Activated T-helper 2 cell treated with anti-CD3 and anti-CD28 coated beads, Interferon-gamma antibody, Interleukin-2, Interleukin-4, amounts not matched to agents 10 μg/mL and 5 μg/mL and 100 μg/mL, durations not matched to agents 14 hours and 24 hours and 36 hours (primary cell): ENCODE measurements around the gene ITPKB. TPM values are rescaled to one million over a fixed set of nuclear protein-coding genes. Genes with fewer than 3 reads are reported as not detected.
"Not testable (repeated sequence)": the region's sequence is repeated elsewhere in the genome, so short reads cannot be mapped to it uniquely, and the experiment has no call there.

Source experiments
- DNase-seq: peaks from one replicate; pipeline ENCODE4 v3.0.0; 2021; ENCODE audit warnings: low spot score
- H3K27ac Mint-ChIP-seq: one replicate; pipeline ENCODE4 v1.8.0; 2021; ENCODE audit warnings: mixed read lengths
- H3K27me3 Mint-ChIP-seq: one replicate; pipeline ENCODE4 v1.8.0; 2021; ENCODE audit warnings: low read depth, mixed read lengths
- H3K36me3 Mint-ChIP-seq: one replicate; pipeline ENCODE4 v1.8.0; 2021; ENCODE audit warnings: low read depth, mixed read lengths
- H3K4me1 Mint-ChIP-seq: one replicate; pipeline ENCODE4 v1.8.0; 2021; ENCODE audit warnings: low read depth, mixed read lengths
- H3K4me3 Mint-ChIP-seq: one replicate; pipeline ENCODE4 v1.8.0; 2021; ENCODE audit warnings: low read depth, mild to moderate bottlenecking, moderate library complexity, mixed read lengths
- H3K9me3 Mint-ChIP-seq: one replicate; pipeline ENCODE4 v1.8.0; 2021; ENCODE audit warnings: mixed read lengths
- intact Hi-C: fragments of 100-400 bp; cut with micrococcal nuclease; formaldehyde crosslinking; loops from one replicate; pipeline ENCODE4 v1.15.1; 2023
- total RNA-seq: library from RNA; stranded (reverse); gene quantifications from 2 replicates; pipeline ENCODE4 v1.2.3, GENCODE V29; 2022

The ITPKB gene
- total RNA-seq, 1 donor from 2014 or later, result 27.6 TPM

DNA sequence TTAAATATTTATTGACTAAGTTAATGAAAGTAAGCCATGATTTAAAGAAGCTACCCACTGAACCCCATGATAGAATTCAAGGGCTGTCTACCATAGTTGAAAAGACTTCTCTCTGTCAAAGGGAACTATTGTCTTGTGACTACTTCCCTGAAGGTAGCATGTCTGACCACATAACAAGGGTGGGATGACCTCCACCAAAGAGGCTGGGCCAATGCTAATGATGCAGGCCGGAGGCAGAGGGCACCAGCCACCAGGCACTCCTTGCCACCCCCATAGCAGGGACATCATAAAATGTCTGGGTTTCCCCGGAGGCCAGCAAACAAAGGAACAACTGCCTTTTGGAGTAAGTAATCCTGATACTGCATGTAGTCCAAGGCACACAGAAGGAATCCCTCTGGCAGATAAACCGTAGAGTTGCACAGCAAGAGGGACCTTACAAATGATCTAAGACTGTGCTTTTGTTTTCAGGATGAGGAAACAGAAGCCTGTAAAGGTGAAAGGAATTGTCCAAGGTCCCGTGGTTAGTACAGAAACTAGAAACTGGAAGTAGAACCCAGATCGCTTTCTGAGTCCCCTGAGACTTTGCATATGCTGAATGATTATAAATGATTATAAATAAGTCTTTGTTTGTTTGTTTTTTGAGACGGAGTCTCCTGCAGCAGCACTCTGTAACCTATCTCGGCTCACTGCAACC, 33.5 kb upstream of the ITPKB start:
- no peak overlapping the region for H3K4me3 Mint-ChIP-seq

DNA sequence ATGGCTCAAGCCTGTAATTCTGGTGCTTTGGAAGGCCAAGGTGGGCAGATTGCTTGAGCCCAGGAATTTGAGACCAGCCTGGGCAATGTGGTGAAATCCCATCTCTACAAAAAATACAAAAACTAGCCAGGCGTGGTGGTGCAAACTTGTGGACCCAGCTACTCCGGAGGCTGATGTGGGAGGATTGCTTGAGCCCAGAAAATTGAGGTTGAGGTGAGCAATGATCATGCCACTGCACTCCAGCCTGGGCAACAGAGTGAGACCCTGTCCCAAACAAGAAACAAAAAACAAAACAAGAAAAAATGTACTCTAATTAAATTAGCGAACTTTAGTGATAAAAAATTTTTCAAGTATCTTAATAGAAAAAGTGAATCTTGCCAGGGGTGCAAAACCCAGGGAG, 28.1 kb upstream of the ITPKB start:
- H3K4me3 Mint-ChIP-seq, DNase-seq, H3K27ac Mint-ChIP-seq, intact Hi-C loops, H3K9me3 Mint-ChIP-seq, H3K36me3 Mint-ChIP-seq: not testable (repeated sequence)
- H3K27me3 Mint-ChIP-seq, result peaks cover 15% of the 10 kb centered on the region
- peaks cover 19% of the 10 kb centered on the region for H3K4me1 Mint-ChIP-seq

More for the DNA sequence above, 33.5 kb upstream of the ITPKB start:
- Mint-ChIP-seq H3K36me3 (no peaks in the 10 kb centered on the region), H3K27me3 (peaks cover 10% of the 10 kb centered on the region), H3K9me3 (no peaks in the 10 kb centered on the region), H3K27ac (no peak overlapping the region), H3K4me1 (no peaks in the 10 kb centered on the region)
- DNase-seq, result no peak
- intact Hi-C loops, result no loop called here

- no peak overlapping the region for H3K4me3 Mint-ChIP-seq
- peaks cover 15% of the 10 kb centered on the region for H3K27me3 Mint-ChIP-seq
- H3K9me3 Mint-ChIP-seq, result no peaks in the 10 kb centered on the region
- H3K4me1 Mint-ChIP-seq, result peaks cover 21% of the 10 kb centered on the region
- intact Hi-C loops, result no loop called here
- H3K36me3 Mint-ChIP-seq, result no peaks in the 10 kb centered on the region
- H3K27ac Mint-ChIP-seq, result no peak overlapping the region
- no peak for DNase-seq
These were observed 27.5 kb upstream of the ITPKB start for GRCh38 chr1:226766565-226766964.

- Mint-ChIP-seq H3K36me3 (no peaks in the 10 kb centered on the region), H3K4me3 (no peak overlapping the region), H3K27ac (peak overlapping the region; percentile 6), H3K4me1 (peaks cover 24% of the 10 kb centered on the region), H3K27me3 (peaks cover 7% of the 10 kb centered on the region), H3K9me3 (no peaks in the 10 kb centered on the region)
- DNase-seq, result no peak
- intact Hi-C loops, result loop anchor here (5.0 kb wide), 1 partner anchor 33 kb away; no protein-coding TSS in a partner anchor
These were observed 25.5 kb upstream of the ITPKB start for GRCh38 chr1:226764533-226764932.

- Mint-ChIP-seq H3K4me1 (peaks cover 24% of the 10 kb centered on the region), H3K27ac (no peak overlapping the region), H3K36me3 (no peaks in the 10 kb centered on the region), H3K9me3 (no peaks in the 10 kb centered on the region), H3K4me3 (no peak overlapping the region), H3K27me3 (peaks cover 5% of the 10 kb centered on the region)
- DNase-seq, result no peak
- intact Hi-C loops, result loop anchor here (5.0 kb wide), 1 partner anchor 33 kb away; no protein-coding TSS in a partner anchor
These were observed 24.8 kb upstream of the ITPKB start for GRCh38 chr1:226763905-226764264.

- Mint-ChIP-seq H3K9me3 (no peaks in the 10 kb centered on the region), H3K27ac (no peak overlapping the region), H3K4me1 (peaks cover 24% of the 10 kb centered on the region), H3K4me3 (no peak overlapping the region), H3K36me3 (no peaks in the 10 kb centered on the region), H3K27me3 (peaks cover 5% of the 10 kb centered on the region)
- intact Hi-C loops, result loop anchor here (5.0 kb wide), 1 partner anchor 34 kb away; no protein-coding TSS in a partner anchor
- no peak for DNase-seq
These were observed 24.2 kb upstream of the ITPKB start for GRCh38 chr1:226762988-226763904.

DNA sequence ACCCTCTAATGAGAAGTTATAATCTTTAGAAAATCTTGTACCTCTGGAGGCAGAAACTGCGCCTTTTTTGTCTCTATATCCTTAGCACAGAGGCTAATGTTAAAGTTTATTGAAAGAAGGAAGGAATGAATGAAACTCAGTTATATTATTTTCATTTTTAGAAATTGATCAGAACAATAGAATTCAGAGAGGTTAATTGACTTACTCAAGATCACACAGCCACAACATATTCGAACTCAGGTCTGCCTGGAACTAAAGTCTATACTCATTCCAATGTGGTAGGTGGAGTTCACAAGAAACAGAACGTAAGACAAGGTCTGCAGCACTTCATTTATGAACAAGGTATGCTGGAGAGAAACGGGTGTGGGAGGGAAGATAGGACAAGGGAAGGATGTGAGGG, 23.0 kb upstream of the ITPKB start:
- no peak for DNase-seq
- peaks cover 5% of the 10 kb centered on the region for H3K27me3 Mint-ChIP-seq
- peaks cover 24% of the 10 kb centered on the region for H3K4me1 Mint-ChIP-seq
- no peak overlapping the region for H3K27ac Mint-ChIP-seq
- H3K9me3 Mint-ChIP-seq, result no peaks in the 10 kb centered on the region
- H3K4me3 Mint-ChIP-seq, result no peak overlapping the region
- intact Hi-C loops, result loop anchor here (5.0 kb wide), 1 partner anchor 35 kb away; no protein-coding TSS in a partner anchor
- H3K36me3 Mint-ChIP-seq, result no peaks in the 10 kb centered on the region

DNA sequence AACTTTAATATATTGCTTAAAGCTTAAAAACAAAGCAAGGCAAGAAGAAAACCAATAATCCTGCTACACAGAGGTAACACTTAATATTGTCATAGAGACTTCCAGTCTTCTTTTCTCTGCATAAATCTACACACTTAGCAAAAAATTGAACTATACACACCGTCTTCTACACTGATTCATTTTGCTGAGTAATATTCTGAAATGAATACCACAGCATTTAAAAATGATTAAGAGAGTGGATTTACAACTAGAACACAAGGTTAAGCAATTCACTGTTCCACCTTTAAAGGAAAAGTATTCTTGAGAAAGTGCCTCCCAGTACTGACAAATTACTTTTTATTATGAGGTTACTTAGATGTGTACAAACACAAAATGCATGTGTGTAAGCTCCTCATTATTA, 22.2 kb upstream of the ITPKB start:
- DNase-seq, result no peak
- Mint-ChIP-seq H3K27me3 (peaks cover 2% of the 10 kb centered on the region), H3K27ac (no peak overlapping the region), H3K4me3 (no peak overlapping the region), H3K36me3 (no peaks in the 10 kb centered on the region), H3K4me1 (peaks cover 24% of the 10 kb centered on the region), H3K9me3 (no peaks in the 10 kb centered on the region)
- intact Hi-C loops, result loop anchor here (5.0 kb wide), 1 partner anchor 36 kb away; no protein-coding TSS in a partner anchor

GRCh38 chr1:226754793-226755533, 15.9 kb upstream of the ITPKB start:
- Mint-ChIP-seq H3K27me3 (peaks cover 2% of the 10 kb centered on the region), H3K36me3 (no peaks in the 10 kb centered on the region), H3K4me1 (peaks cover 14% of the 10 kb centered on the region), H3K27ac (no peak overlapping the region), H3K4me3 (no peak overlapping the region), H3K9me3 (no peaks in the 10 kb centered on the region)
- intact Hi-C loops, result no loop called here
- no peak for DNase-seq

DNA sequence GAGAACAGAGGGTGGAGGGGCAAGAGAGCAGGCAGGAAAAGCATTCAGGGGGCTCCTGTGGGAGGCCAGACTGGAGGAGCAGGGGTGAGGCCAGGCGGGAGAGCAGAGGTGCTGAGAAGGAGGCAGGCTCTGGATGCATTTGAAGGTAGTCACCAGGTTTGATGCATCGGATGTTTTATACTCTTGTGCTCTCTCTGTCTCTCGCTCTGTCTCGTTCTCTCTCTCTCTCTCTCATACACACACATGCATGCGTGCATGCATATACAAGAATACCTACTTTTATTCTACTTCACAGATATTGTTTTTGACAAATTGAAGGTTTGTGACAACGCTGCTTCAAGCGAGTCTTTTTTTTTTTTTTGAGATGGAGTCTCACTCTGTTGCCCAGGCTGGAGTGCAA, 15.0 kb upstream of the ITPKB start:
- no peaks in the 10 kb centered on the region for H3K36me3 Mint-ChIP-seq
- no peaks in the 10 kb centered on the region for H3K9me3 Mint-ChIP-seq
- no peak overlapping the region for H3K4me3 Mint-ChIP-seq
- no peak overlapping the region for H3K27ac Mint-ChIP-seq
- intact Hi-C loops, result no loop called here
- no peak for DNase-seq
- H3K27me3 Mint-ChIP-seq, result peaks cover 2% of the 10 kb centered on the region
- H3K4me1 Mint-ChIP-seq, result peaks cover 14% of the 10 kb centered on the region

DNA sequence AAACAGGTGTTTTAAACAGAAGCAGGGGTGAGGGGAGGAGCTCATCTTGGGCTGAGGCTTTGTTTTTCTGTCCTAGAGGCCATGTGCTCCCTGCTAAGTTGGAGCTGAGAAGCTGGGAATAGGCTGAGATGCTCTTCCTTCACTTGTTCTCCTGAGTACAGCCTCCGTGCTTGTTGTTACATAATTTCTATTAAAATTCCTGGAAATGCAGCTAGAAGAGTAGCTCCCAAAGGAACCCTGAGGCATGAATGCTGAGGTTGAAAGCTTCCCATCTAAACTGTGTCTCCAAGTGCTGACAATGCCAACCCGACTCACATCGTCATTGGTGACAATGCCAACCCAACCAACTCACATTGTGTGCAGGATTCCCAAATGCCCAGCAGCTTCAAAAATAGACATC, 12.6 kb upstream of the ITPKB start:
- Mint-ChIP-seq H3K4me1 (peaks cover 16% of the 10 kb centered on the region), H3K36me3 (no peaks in the 10 kb centered on the region), H3K27ac (no peak overlapping the region), H3K9me3 (no peaks in the 10 kb centered on the region), H3K27me3 (peaks cover 2% of the 10 kb centered on the region), H3K4me3 (no peak overlapping the region)
- intact Hi-C loops, result no loop called here
- DNase-seq, result no peak

- no peaks in the 10 kb centered on the region for H3K36me3 Mint-ChIP-seq
- peaks cover 16% of the 10 kb centered on the region for H3K4me1 Mint-ChIP-seq
- H3K27ac Mint-ChIP-seq, result no peak overlapping the region
- H3K9me3 Mint-ChIP-seq, result no peaks in the 10 kb centered on the region
- no peak overlapping the region for H3K4me3 Mint-ChIP-seq
- H3K27me3 Mint-ChIP-seq, result peaks cover 2% of the 10 kb centered on the region
- intact Hi-C loops, result no loop called here
- DNase-seq, result no peak
These were observed 12.1 kb upstream of the ITPKB start for GRCh38 chr1:226751214-226751613.
